ENCODE measurements around the gene BTK. TPM values are rescaled to one million over a fixed set of nuclear protein-coding genes. Genes with fewer than 3 reads are reported as not detected.

BTK gene
- not detected in 2 replicates for total RNA-seq (2014; rRNA removed; shearing (Covaris generic))

- no peak for DNase-seq (ENCODE audit: low spot score)
- in situ Hi-C loops (cut with HindIII; ENCODE audit: low sequenced_read_pairs): no loop called here
Observed at GRCh38 chrX:101385795-101386541, at the start of gene BTK. TSS of gene BTK (minus strand) at chrX:101386191. CDS start at chrX:101375284, 10,907 bp downstream.

- in situ Hi-C loops (cut with HindIII; ENCODE audit: low sequenced_read_pairs): no loop called here
- DNase-seq (ENCODE audit: low spot score): no peak
Observed at GRCh38 chrX:101430457-101431078, 44.6 kb upstream of the BTK start.

GRCh38 chrX:101429934-101430333 lies 43.9 kb upstream of the BTK start:
- DNase-seq (ENCODE audit: low spot score): no peak
- in situ Hi-C loops (cut with HindIII; ENCODE audit: low sequenced_read_pairs): no loop called here

- in situ Hi-C loops (cut with HindIII; ENCODE audit: low sequenced_read_pairs): no loop called here
- DNase-seq (ENCODE audit: low spot score): no peak
Observed at GRCh38 chrX:101427954-101428353, 42.0 kb upstream of the BTK start.

- in situ Hi-C loops (cut with HindIII; ENCODE audit: low sequenced_read_pairs): no loop called here
- DNase-seq (ENCODE audit: low spot score): no peak
Observed at GRCh38 chrX:101419489-101419888, 33.5 kb upstream of the BTK start.

- in situ Hi-C loops (cut with HindIII; ENCODE audit: low sequenced_read_pairs): no loop called here
- DNase-seq (ENCODE audit: low spot score): peak; percentile 65
Observed at GRCh38 chrX:101417981-101418841, 32.2 kb upstream of the BTK start.

DNA sequence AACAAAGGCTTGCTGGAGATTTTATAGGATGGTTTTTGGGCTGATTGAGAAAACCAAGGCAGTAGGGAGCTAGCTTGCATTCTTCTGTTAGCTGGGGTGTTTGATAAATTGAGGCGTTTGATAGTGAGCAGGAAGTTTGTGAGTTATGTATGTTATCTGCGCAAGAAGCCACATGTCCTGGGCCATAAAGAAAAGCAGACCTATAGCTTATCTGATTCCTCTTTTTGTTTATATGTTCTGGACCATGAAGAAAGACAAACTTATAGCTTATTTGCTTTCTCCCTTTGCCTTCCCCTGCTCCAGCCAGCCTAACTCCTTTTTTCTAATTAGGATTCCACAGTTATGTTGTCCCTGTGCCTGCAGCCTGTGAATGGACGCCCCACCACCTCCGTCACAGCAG lies 31.2 kb upstream of the BTK start:
- in situ Hi-C loops (cut with HindIII; ENCODE audit: low sequenced_read_pairs): no loop called here
- no peak for DNase-seq (ENCODE audit: low spot score)

DNA sequence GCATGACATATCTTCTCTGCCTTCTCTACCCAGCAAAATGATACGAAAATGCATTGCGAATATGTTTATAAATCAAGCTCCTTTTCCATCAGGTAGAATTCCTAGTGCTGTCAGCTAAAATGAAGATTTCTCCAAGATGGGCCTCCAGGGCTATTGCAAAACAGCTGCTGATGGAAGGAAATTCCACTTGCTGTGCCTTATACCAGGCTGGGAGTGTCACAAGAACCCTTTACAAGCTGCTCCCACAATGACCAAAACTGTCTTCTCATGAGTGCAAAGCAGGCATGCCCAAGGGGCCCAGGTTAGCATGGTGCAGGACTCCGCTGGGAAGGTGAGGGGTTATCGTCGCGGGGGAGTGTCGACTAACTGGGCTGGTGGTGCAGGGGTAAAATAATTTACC lies 30.7 kb upstream of the BTK start:
- in situ Hi-C loops (cut with HindIII; ENCODE audit: low sequenced_read_pairs): no loop called here
- DNase-seq (ENCODE audit: low spot score): no peak

- in situ Hi-C loops (cut with HindIII; ENCODE audit: low sequenced_read_pairs): no loop called here
- peak; percentile 83 for DNase-seq (ENCODE audit: low spot score)
Observed at GRCh38 chrX:101415180-101416145, 29.5 kb upstream of the BTK start.

GRCh38 chrX:101411984-101412383 lies 26.0 kb upstream of the BTK start:
- DNase-seq (ENCODE audit: low spot score): no peak
- in situ Hi-C loops (cut with HindIII; ENCODE audit: low sequenced_read_pairs): no loop called here

- no peak for DNase-seq (ENCODE audit: low spot score)
- in situ Hi-C loops (cut with HindIII; ENCODE audit: low sequenced_read_pairs): no loop called here
Observed at GRCh38 chrX:101410461-101410860, 24.5 kb upstream of the BTK start.

GRCh38 chrX:101409043-101409442 lies 23.1 kb upstream of the BTK start:
- in situ Hi-C loops (cut with HindIII; ENCODE audit: low sequenced_read_pairs): no loop called here
- DNase-seq (ENCODE audit: low spot score): no peak

DNA sequence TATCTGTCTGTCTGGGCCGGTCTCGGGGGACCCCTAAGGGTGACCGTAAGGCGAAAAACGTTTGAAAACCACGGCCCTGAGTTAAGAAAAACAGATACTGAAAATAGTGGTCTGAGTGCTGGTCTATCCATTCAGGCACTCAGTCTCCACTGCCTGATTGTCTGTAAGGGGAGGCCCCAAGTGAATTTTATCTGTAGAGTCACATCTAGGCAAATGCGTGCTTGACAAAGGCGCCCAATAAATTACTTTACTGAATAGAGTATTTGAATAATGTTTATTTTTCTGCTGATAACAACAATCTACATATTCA lies 22.5 kb upstream of the BTK start:
- in situ Hi-C loops (cut with HindIII; ENCODE audit: low sequenced_read_pairs): no loop called here
- no peak for DNase-seq (ENCODE audit: low spot score)

- peak; percentile 98 for DNase-seq (ENCODE audit: low spot score)
- in situ Hi-C loops (cut with HindIII; ENCODE audit: low sequenced_read_pairs): no loop called here
Observed at GRCh38 chrX:101407748-101408531, 21.9 kb upstream of the BTK start, which contains the start of the genes GLA and HNRNPH2. TSS of gene GLA (minus strand) at chrX:101407925. CDS start at chrX:101407903, 22 bp downstream. TSS of gene HNRNPH2 (plus strand) at chrX:101408222. CDS start at chrX:101411989, 3,767 bp downstream.

- in situ Hi-C loops (cut with HindIII; ENCODE audit: low sequenced_read_pairs): no loop called here
- no peak for DNase-seq (ENCODE audit: low spot score)
Observed at GRCh38 chrX:101407167-101407747, 21.3 kb upstream of the BTK start.

GRCh38 chrX:101399825-101400224 lies 13.8 kb upstream of the BTK start:
- no peak for DNase-seq (ENCODE audit: low spot score)
- in situ Hi-C loops (cut with HindIII; ENCODE audit: low sequenced_read_pairs): no loop called here

DNA sequence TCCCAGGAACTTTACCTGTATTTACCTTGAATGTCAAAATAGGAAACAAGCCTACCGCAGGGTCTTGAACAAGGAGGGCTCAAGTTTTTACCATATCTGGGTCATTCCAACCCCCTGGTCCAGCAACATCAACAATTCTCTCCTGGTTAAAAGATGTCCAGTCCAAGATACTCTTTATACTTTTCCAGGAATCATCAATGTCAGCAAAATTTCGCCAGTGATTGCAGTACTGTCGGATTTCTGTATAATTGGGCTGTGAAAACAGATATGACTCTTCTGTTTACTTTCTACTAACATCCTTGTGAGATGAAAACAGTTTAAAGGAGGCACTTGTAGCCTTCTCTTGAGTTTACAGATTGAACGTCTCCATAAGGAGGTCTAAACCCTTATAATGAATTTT lies 12.7 kb upstream of the BTK start:
- in situ Hi-C loops (cut with HindIII; ENCODE audit: low sequenced_read_pairs): no loop called here
- no peak for DNase-seq (ENCODE audit: low spot score)

DNA sequence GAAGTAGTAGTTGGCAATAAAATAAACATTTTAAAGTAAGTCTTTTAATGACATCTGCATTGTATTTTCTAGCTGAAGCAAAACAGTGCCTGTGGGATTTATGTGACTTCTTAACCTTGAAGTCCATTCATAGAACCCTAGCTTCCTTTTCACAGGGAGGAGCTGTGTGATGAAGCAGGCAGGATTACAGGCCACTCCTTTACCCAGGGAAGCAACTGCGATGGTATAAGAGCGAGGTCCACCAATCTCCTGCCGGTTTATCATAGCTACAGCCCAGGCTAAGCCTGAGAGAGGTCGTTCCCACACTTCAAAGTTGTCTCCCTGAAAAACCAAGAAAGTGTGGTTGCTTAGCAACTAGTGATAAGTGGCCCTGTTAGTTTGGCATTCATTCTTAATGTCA lies 11.8 kb upstream of the BTK start:
- in situ Hi-C loops (cut with HindIII; ENCODE audit: low sequenced_read_pairs): no loop called here
- DNase-seq (ENCODE audit: low spot score): no peak
